Fibroblast of peridontal ligament (primary cell): ENCODE measurements around the gene WDR6.

Experiments
- DNase-seq: peaks from one replicate; pipeline ENCODE4 v3.0.0-alpha.2; 2010; ENCODE audit errors: extremely low read depth

Gene WDR6

DNA sequence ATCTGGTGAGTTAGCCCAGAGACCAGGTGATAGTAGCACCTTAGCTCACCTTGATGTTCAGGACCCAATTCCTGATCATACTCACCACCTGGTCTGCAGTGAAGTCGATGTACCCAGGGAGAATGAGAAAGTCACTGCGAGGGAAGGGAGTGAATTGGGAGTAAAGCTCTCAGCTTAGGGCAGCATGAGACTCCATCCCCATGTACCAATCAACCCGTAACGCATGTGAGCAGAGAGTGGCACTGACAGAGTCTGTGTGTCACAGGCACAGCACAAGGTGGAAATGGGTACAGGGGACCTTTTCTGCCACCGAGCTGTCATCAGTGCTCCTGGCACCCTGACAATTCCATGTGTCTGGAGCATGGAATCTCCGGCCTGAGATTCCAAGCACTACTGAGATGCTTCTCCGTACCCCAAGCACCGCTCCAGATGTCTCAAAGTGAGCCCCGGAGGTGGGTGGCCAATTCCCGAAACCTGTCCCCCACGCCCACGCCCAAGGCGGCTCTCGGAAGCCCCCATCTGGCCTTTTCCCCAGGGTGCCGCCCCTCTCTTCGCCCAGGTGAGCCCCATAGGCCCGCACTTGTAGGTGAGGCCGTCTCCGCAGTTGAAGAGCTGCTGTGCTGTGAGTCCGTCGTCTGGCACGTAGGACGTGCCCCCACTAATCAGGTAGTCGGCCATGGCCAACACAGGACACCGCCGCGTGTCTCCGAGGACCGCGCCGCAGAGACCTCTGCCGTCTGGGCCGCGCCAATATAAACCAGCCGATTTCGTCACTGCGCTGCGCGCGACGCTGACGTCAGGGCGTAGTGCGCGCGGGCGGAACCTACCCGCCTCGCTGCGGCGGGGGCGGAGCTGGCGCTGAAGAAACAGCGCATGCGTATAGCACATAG is 21.7 kb downstream of the WDR6 start, which contains the start of gene IMPDH2:
Gene IMPDH2 (minus strand): TSS at position 726 of the 890 bp plus-strand sequence. CDS start 48 bp downstream, at position 678.
- peak; percentile 90 for DNase-seq

DNA sequence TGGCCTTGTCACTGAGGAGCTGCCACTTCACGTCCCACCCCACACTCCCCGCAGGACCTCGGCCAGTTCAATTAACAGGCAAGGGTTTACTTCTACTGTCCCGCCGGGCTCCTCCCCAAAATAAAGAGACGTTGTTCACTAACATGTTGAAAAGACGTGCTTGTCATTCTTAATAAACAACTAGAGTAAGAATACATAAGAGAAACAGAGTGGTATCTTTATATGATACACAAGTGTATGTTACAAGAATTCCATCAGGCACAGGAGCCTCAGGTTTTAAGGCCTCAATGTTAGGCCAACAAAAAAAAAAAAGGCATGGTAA is 22.3 kb downstream of the WDR6 start:
- no peak for DNase-seq

DNA sequence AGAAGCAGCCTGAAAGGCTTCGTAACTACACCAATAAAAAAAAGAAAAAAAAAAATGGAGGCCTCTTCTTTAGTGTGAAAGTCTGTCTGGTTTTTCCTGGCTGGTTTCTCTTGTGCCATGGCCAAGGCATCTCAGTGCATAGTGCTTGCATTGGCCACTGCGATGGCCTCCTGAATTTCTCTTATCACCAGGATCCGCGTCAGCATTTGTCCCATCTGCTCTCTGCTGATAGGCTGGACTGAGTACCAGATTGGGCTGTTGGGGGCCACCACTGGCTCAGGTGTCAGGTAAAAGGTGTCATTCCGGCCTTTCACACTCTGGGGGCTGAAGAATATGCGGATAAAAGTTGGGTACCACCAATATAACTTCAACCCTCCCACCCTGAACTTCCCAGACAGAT is 23.1 kb downstream of the WDR6 start:
- DNase-seq = no peak

DNA sequence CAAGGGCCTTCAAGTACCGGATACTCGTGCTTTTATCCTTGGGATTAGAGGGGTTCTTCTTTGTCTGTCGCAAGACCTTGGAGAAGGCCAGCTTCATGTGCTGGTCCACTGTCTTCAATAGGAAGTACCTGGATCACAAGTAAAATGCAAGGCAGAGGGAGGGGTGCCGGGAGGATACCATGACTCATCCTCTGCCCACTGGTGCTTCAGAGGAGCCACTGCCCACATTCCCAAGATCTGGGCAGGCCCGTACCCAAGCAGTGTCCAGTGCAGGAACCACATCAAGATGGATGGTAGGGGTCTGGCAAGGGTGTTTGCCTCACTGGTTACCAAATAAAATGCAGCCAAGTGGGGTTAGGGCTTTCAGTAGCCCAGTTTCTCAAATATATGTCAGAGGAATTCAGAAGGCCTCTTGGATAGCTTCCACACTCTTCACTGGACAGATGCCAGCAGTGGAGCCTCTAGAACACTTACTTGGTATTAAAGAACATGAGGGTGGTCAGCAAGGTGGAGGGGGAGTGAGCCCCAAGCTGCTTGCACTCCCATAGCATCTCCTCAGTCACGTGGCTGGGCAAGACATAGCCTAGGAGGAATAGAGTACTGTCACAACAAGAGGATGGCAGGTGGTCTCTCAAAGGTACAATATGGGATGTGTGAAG is 25.6 kb downstream of the WDR6 start:
- DNase-seq = no peak

DNA sequence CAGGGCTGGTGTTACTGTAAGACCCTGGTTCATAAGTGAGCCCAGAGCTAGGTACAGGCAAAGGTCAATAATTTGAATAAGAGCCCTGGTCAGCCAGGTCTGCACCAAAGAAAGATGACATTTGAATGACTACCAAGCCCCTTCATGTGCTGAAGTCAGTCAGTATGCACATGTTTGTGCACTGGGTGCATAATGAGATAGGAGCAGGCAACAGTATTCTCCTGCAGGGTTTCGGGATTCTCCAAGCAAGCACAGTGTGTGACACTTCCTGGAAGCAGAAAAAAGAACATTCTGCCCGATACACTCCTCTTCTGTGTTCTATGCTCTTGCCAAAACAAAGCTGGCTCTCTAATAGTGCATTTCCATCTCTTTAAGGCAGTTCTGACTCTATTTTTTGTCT is 27.5 kb downstream of the WDR6 start:
- no peak for DNase-seq

DNA sequence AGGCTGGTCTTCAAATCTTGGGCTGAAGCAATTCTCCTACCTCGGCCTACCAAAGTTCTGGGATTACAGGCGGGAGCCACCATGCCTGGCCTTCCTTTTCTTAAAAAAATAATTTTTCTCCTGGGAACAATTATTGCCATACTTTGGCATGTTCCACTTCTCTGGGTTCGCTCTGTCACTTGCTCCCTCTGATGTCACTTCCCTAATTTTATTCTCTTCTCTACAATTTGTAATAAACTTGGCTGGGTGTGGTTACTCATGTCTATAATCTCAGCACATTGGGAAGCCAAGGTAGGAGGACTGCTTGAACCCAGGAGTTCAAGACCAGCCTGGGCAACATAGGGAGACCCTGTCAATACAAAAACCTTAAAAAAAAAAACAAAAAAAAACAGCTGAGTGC is 28.1 kb downstream of the WDR6 start:
- no peak for DNase-seq

DNA sequence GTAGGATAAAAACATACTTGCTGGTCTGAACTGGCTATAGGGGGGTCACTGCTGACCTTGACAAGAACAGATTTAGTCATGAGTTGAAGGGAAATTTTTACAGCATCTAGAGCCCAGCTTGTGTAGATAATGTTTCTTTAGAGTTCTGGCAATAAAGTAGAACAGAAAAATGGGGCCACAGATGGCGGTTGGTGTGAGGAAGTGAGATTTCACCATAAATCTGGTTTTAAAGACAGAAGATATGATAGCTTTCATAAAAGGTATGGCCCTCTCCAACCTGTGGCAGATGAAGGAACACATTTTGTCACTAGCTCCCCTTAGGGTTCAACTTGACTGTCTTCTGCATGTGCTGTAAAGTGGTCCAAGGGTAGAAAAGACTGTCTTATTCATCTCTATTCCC is 46.4 kb downstream of the WDR6 start:
- no peak for DNase-seq

DNA sequence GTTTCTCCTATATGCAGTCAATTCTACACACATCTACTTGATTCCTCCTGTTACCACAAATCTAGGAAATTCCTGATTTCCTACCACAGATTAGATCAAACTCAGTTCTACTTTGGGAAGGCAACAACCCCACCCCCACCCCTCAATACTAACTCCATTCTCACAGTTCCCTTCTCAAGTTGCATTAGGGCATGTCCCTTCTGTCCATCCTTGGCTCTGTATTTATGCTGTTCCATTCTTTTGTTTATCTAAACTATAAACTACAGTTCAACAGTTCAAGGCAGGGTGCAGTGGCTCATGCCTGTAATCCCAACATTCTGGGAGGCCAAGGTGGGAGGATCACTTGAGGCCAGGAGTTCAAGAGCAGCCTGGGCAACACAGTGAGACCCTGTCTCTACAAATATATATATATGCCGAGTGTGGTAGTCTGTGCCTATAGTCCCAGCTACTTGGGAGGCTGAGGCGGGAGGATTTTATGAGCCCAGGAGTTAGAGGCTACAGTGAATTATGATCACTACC is 47.2 kb downstream of the WDR6 start:
- DNase-seq = peak; percentile 18

DNA sequence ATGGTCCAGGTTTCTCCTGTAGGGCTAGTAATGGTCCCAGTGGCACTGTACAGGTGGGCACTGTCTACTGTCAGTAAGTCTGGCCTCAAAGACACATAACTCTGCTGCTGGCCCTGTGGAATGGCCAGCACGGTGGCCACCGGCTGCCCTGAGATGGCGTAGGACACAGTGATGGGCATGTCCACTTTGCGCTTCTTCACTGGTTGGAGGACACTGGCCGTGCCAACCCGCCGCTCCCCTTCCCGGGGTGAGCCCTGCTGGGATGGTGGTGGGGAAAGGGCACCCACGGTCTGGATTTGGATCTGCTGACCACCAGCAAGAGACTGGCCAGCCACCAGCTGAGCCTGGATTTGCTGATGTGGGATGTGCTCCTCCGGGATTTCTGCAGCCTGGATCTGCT is 50.1 kb downstream of the WDR6 start:
- no peak for DNase-seq

DNA sequence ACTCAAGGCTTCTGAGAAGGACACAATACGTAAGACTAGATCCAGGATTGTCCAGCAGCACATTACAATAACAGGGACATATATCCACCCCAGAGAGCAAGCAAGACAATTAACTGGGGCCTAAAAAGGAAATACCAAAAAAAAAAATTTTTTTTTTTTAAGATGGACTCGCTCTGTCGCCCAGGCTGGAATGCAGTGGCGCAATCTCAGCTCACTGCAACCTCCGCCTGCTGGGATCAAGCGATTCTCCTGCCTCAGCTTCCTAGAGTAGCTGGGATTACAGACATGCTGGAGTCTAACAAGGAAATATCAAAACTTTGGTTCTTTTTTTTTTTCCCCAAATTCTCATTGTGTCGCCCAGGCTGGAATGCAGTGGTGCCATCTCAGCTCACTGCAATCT is 50.8 kb downstream of the WDR6 start:
- no peak for DNase-seq
